DMS153 (cell line): ENCODE data around the gene STAT2.
"Not testable (repeated sequence)": the region's sequence is repeated elsewhere in the genome, so short reads cannot be mapped to it uniquely, and the experiment has no call there.

Source experiments
- DNase-seq: peaks from one replicate; lab custom pipeline; 2025; lab: John Stamatoyannopoulos, UW

Gene STAT2

DNA sequence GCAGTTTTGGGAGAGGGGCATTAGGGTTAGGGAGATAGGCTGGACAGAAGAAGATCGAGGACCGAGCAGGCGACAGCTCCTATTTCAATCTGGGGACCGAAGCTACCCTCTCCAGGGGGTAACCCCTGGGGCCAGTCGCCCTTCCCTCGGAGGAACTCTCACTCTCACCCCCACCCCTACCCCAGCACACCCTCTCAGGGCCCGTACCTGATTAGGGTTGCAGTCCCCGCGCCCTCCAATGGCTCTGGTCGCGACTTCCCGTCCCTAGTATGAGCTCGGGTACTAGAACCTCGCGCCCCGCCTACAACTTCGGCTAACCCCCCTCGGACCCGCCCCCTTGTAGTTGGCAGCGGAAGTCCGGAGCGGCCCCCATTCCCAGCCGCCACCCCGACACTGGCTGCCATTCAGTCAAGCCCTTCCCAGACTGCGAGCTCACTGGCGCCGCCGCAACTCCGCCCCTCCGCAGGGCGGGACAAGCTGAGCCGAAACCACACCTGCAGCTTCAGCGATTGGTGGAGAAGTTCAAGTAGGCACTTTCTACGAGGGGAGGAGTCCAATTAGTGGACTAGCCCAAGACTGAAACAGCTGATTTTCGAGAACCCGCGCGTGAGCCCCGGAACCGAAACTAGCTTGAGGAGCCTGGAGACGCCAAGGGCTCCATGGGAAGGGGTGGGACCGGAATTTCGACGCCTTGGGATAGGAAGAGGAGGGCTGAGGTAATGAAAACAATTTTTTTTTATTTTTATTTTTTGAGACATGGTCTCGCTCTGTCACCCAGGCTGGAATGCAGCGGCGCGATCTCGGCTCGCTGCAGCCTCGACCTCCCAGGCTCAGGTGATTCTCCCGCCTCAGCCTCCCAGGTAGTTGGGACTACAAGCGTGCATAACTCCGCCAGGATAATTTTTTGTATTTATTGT, at the start of gene STAT2:
Gene STAT2, minus strand, starts transcription at position 257 of the 917 bp plus-strand sequence. CDS start 3,536 bp downstream, outside the sequence.
- DNase-seq, result peak; percentile 98

DNA sequence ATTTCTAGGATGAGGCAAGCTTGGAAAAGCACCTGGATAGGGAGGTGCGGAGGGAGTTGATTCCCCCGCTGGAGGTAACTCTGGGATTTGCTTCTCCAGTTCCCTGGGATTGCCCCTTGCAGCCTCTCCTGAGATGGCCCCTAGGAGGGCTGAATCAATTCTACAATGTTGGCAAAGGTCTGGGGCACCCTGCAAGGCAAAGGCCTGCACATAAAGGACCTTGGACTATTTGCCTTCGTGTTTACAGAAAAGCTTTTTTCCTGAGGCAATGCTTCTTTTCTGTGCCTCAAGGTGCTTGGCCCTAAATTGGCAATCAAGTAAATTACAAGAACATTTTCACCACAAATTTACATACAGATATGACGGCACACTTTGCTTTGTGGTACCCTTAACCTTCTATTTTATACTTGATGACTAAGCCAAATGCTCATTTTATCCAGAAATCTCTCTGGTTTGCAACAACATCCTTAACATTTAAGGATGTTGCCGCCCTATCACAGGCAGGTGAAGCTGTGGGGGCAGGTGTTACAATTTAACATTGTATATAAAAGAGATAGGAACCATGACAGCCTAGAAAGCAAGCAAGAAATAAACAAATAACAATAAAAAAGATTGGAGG, 49.0 kb upstream of the STAT2 start:
- no peak for DNase-seq

DNA sequence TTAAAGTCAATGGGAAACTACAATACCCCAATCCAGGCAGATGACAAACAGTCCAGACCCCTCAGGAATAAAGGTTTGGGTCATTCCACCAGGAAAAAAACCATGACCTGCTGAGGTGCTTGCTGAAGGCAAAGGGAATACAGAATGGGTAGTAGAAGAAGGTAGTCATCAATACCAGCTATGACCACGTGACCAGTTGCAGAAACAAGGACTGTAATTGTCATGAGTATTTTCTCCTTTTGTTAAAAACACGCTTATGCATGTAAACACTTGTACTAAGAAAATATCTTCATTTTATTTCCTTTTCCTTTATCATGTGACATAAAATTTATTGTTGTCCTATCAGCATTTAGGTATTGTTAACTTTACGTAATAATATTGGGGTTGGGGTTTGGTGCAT, 44.3 kb upstream of the STAT2 start:
- DNase-seq, result not testable (repeated sequence)

DNA sequence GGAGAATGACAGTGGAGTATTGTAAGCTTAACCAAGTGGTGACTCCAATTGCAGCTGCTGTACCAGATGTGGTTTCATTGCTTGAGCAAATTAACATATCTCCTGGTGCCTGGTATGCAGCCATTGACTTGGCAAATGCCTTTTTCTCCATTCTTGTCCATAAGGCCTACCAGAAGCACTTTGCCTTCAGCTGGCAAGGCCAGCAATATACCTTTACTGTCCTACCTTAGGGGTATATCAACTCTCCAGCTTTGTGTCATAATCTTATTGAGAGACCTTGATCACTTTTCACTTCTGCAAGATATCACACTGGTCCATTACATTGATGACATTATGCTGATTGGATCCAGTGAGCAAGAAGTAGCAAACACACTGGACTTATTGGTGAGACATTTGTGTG, 41.7 kb upstream of the STAT2 start:
- not testable (repeated sequence) for DNase-seq

GRCh38 chr12:56401125-56401524, 41.2 kb upstream of the STAT2 start:
- not testable (repeated sequence) for DNase-seq

DNA sequence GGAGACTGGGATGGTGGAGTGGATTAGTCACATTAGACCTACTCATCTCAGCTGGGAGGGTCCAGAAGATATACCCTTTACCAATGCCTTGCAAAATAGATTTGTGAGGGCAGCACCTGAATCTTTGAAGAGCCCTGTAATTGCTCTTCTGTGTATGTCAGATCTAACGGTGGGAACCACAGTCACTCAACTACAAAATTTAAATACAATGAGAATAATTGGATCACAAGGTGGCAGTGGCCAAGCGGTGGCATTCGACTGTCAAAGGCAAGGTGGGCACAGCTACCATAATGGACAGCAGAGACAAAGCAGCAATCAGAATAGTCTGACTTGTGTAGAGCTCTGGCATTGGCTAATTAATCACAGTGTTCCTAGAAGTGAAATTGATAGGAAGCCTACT, 39.6 kb upstream of the STAT2 start:
- not testable (repeated sequence) for DNase-seq

- no peak for DNase-seq
Observed at GRCh38 chr12:56398324-56398723, 38.4 kb upstream of the STAT2 start.

- DNase-seq, result no peak
Observed at GRCh38 chr12:56392331-56392730, 32.4 kb upstream of the STAT2 start.

DNA sequence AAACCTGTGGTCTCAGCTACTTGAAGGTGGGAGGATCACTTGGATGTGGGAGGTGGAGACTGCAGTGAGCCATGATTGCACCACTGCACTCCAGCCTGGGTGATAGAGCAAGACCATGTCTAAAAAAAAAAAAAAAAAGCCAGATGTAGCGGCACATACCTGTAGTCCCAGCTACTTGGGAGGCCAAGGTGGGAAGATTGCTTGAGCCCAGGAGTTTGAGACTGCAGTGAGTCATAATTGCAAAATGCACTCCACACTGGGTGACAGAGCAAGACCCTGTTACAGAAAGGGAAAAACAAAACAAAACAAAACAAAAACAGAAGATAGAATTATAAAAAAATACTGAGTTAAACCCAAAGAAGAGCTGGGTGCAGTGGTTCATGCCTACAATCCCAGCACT, 31.8 kb upstream of the STAT2 start:
- no peak for DNase-seq

- DNase-seq, result no peak
Observed at GRCh38 chr12:56389412-56389811, 29.5 kb upstream of the STAT2 start.

DNA sequence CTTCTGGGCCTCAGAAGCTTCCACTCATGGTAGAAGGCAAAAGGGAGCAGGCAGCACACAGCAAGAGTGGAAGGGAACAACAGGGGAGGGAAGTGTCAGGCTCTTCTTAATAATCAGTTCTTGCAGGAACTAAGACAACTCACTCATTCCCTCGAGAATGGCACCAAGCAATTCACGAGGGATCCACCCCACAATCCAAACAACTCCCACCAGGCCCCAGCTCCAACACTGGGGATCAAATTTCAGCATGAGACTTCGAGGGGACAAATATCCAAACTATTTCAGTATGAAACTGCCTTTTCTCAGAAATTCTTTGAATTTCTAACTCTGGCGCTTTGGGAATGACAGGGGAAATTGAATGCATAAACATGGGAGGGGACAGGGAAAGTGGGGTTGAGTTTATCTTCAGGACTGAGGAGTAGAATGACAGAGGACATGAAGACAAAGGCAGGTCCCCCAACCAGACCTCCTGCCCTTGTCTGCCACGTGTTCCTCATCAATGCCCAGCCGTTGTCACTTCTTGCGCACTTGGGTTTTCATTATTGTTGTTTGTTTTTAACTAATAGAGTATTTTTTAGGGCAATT, 27.3 kb upstream of the STAT2 start:
- DNase-seq, result no peak

DNA sequence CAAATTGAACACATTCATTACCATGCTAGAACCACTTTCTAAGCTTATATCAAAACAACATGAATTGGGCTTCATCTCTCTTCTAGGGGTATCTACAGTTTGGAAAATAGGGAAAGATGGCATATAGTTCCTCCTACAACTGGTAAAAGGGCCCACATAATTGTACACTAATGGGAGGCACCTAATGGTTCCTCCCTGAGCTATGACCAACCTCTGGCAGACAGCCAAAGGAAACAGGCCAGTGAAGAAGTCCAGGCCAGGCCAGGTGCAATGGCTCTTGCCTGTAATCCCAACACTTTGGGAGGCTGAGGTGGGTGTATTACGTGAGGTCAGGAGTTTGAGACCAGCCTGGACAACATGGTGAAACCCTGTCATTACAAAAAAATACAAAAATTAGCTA, 26.0 kb upstream of the STAT2 start:
- no peak for DNase-seq

GRCh38 chr12:56382611-56383010, 22.7 kb upstream of the STAT2 start:
- DNase-seq, result no peak

GRCh38 chr12:56377989-56378316, 18.0 kb upstream of the STAT2 start:
- DNase-seq, result no peak

GRCh38 chr12:56377310-56377988, 17.5 kb upstream of the STAT2 start:
- no peak for DNase-seq

DNA sequence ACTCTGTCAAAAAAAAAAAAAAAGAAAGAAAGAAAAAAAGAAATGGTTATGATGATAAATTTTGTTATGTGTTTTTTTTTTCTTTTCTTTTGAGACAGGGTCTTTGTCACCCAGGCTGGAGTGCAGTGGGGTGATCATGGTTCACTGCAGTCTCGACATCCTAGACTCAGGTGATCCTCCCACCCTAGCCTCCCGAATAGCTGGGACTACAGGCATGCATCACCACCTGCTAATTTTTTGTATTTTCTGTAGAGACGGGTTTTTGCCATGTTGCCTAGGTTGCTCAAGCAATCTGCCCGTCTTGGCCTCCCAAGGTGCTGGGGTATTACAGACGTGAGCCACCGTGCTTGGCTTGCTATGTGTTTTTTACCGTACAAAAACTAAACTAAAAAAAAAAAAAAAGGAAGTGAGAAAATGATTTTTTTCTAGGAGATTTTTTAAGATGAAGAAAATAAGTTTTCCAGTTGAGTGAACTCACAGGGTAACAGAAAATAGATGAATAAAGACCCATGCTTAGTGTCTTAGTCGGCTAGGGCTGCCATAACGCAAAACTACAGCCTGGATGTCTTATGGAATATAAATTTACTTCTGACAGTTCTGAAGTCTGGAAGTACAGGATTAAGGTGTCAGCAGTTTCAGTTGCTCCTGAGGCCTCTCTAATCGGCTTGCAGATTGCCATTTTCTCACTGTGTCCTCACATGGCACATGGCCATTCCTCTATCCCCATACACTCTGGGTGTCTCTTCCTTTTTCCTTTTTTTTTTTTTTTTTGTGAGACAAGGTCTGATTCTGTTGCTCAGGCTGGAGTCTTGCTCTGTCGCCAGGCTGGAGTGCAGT, 15.9 kb upstream of the STAT2 start:
- no peak for DNase-seq

DNA sequence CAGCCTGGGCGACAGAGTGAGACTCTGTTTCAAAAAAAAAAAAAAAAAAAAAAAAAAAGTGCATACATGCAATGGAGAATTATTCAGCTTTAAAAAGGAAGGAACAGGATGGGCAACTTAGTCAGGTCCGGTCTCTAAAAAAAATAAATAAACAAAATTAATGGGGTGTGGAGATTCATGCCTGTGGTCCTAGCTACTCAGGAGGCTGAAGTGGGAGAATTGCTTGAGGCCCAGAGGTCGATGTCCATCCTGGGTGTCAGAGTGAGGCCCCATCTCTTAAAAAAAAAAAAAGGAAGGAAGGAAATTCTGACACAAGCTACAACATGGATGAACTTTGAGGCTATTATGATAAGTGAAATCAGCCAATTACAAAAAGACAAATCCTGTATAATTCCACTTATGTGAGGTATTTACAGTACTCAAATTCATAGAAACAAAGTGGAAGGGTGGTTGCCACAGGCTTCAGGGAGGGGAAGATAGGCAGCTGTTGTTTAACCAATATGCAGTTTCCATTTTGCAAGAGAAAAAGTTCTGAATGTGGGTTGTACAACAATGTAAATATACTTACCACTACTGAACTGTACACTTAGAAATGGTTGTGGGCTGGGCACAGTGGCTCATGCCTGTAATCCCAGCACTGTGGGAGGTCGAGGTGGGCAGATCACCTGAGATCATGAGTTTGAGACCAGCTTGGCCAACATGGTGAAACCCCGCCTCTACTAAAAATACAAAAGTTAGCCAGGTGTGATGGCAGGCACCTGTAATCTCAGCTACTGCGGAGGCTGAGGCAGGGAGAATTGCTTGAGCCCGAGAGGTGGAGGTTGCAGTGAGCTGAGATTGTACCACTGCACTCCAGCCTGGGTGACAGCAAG, 15.1 kb upstream of the STAT2 start:
- DNase-seq, result no peak

DNA sequence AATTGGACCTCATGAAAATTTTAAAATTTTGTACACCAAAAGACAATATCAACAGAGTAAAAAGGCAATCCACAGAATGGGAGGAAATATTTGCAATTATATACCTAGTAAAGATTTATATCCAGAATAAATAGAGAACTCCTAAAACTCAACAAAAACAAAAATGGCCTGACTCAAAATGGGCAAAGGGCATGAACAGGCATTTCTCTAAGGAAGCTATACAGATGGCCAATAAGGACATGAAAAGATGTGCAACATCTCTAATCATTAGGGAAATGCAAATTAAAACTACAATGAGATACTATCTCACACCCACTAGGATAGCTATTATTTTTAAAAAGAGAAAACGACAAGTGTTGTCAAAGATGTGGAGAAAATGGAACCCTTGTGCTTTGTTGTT, 13.6 kb upstream of the STAT2 start:
- no peak for DNase-seq

- DNase-seq, result no peak
Observed at GRCh38 chr12:56366948-56367347, 7.0 kb upstream of the STAT2 start.
